ENCODE measurements around the gene FKBP9. TPM values are rescaled to one million over a fixed set of nuclear protein-coding genes. Genes with fewer than 3 reads are reported as not detected.

Gene FKBP9
- total RNA-seq, 1 donor from 2014 or later = 195 TPM

Other genes starting within 250 kb of the FKBP9 start
- gene KBTBD2, start 65.7 kb upstream of the FKBP9 start, total RNA-seq = 50.1 and 70.1 TPM in 2 replicates
- gene NT5C3A, start 105.3 kb downstream of the FKBP9 start, total RNA-seq = 26.3 and 32.4 TPM in 2 replicates
- 12.0 and 24.4 TPM in 2 replicates for gene RP9, start 152.0 kb downstream of the FKBP9 start, total RNA-seq
- gene BBS9, start 172.1 kb downstream of the FKBP9 start, total RNA-seq = 16.2 and 17.7 TPM in 2 replicates

Measured in myocyte (in vitro differentiated cells).